ENCODE results near the gene PPM1A.

Gene PPM1A

GRCh38 chr14:60245380-60246177, 3.4 kb upstream of the PPM1A start:
- in situ Hi-C loops (cut with MboI; ENCODE audit: low sequenced_read_pairs, unreplicated experiment): no loop called here
- peak; percentile 25 for DNase-seq (ENCODE audit: low spot score)
- TF ChIP-seq CTCF (IDR thresholded peaks at IDR 0.05; ENCODE audit: borderline replicate concordance, control extremely low read depth, extremely low read depth, insufficient read depth, missing control alignments): no peak

GRCh38 chr14:60247994-60248696, 876 bp upstream of the PPM1A start:
- peak; percentile 84 for DNase-seq (ENCODE audit: low spot score)
- no peak for TF ChIP-seq CTCF (IDR thresholded peaks at IDR 0.05; ENCODE audit: borderline replicate concordance, control extremely low read depth, extremely low read depth, insufficient read depth, missing control alignments)
- in situ Hi-C loops (cut with MboI; ENCODE audit: low sequenced_read_pairs, unreplicated experiment): no loop called here

GRCh38 chr14:60249321-60250256, 568 bp downstream of the PPM1A start:
- in situ Hi-C loops (cut with MboI; ENCODE audit: low sequenced_read_pairs, unreplicated experiment): no loop called here
- peak; percentile 88 for DNase-seq (ENCODE audit: low spot score)

GRCh38 chr14:60250257-60251035, 1.4 kb downstream of the PPM1A start:
- DNase-seq (ENCODE audit: low spot score): no peak
- TF ChIP-seq CTCF (IDR thresholded peaks at IDR 0.05; ENCODE audit: borderline replicate concordance, control extremely low read depth, extremely low read depth, insufficient read depth, missing control alignments): no peak
- in situ Hi-C loops (cut with MboI; ENCODE audit: low sequenced_read_pairs, unreplicated experiment): no loop called here

More at GRCh38 chr14:60249321-60250256, 568 bp downstream of the PPM1A start:
- no peak for TF ChIP-seq CTCF (IDR thresholded peaks at IDR 0.05; ENCODE audit: borderline replicate concordance, control extremely low read depth, extremely low read depth, insufficient read depth, missing control alignments)

- no peak for DNase-seq (ENCODE audit: low spot score)
- no peak for TF ChIP-seq CTCF (IDR thresholded peaks at IDR 0.05; ENCODE audit: borderline replicate concordance, control extremely low read depth, extremely low read depth, insufficient read depth, missing control alignments)
- in situ Hi-C loops (cut with MboI; ENCODE audit: low sequenced_read_pairs, unreplicated experiment): no loop called here
Measured at GRCh38 chr14:60251877-60252276, 2.9 kb downstream of the PPM1A start.

Measured in GM13976 (cell line).